Measurements from ENCODE around the gene BCAS3.
"Not testable (repeated sequence)": the region's sequence is repeated elsewhere in the genome, so short reads cannot be mapped to it uniquely, and the experiment has no call there.

The BCAS3 gene

GRCh38 chr17:61139219-61139618, 461.6 kb downstream of the BCAS3 start:
- no peak for DNase-seq

GRCh38 chr17:61140081-61140786, 462.6 kb downstream of the BCAS3 start:
- DNase-seq, result no peak

GRCh38 chr17:61143026-61143425, 465.4 kb downstream of the BCAS3 start:
- no peak for DNase-seq

GRCh38 chr17:61144137-61144536, 466.5 kb downstream of the BCAS3 start:
- no peak for DNase-seq

- peak; percentile 84 for DNase-seq
Measured at GRCh38 chr17:61144617-61145564, 467.2 kb downstream of the BCAS3 start.

- DNase-seq, result not testable (repeated sequence)
Measured at GRCh38 chr17:61146833-61147232, 469.2 kb downstream of the BCAS3 start.

GRCh38 chr17:61149106-61149825, 471.6 kb downstream of the BCAS3 start:
- DNase-seq, result no peak

GRCh38 chr17:61149862-61150362, 472.3 kb downstream of the BCAS3 start:
- DNase-seq, result peak; percentile 45

- DNase-seq, result no peak
Measured at GRCh38 chr17:61150686-61151299, 473.1 kb downstream of the BCAS3 start.

GRCh38 chr17:61152898-61153297, 475.2 kb downstream of the BCAS3 start:
- DNase-seq, result no peak

- peak; percentile 44 for DNase-seq
Measured at GRCh38 chr17:61155590-61156237, 478.1 kb downstream of the BCAS3 start.

- DNase-seq, result peak; percentile 49
Measured at GRCh38 chr17:61157246-61157886, 479.7 kb downstream of the BCAS3 start.

GRCh38 chr17:61158376-61158775, 480.7 kb downstream of the BCAS3 start:
- DNase-seq, result no peak

GRCh38 chr17:61159221-61159814, 481.7 kb downstream of the BCAS3 start:
- DNase-seq, result no peak

- DNase-seq, result no peak
Measured at GRCh38 chr17:61160204-61160603, 482.6 kb downstream of the BCAS3 start.

GRCh38 chr17:61160789-61161445, 483.3 kb downstream of the BCAS3 start:
- DNase-seq, result no peak

GRCh38 chr17:61161615-61162134, 484.0 kb downstream of the BCAS3 start:
- DNase-seq, result no peak

- DNase-seq, result no peak
Measured at GRCh38 chr17:61164517-61164916, 486.9 kb downstream of the BCAS3 start.

GRCh38 chr17:61167075-61167474, 489.4 kb downstream of the BCAS3 start:
- DNase-seq, result no peak

GRCh38 chr17:61168506-61168905, 490.9 kb downstream of the BCAS3 start:
- no peak for DNase-seq

Measured in eye (tissue), 1 donor.